Measurements from ENCODE around the gene RIIAD1. TPM values are rescaled to one million over a fixed set of nuclear protein-coding genes. Genes with fewer than 3 reads are reported as not detected.

Gene RIIAD1
- total RNA-seq, 1 experiment from 2014 or later, result not detected

DNA sequence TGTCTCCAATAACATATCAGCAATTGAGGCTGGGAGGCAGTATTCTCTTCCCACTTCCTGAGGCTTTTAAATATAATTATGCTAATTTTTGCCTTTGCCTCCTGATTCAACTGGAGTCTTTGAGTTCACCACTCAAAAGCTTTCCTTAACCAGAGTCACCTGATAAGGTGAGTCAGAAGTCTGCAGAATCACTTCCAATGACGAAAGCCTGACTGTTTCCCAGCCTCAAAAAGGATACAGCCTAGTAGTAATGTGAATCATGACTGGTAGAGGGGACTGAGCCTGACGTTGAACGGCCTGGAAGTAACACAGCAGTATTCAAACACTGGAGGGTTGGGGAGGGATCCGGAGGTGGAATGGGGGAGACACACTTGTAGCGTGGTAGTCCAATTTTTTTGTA lies 52.4 kb downstream of the RIIAD1 start:
- TF ChIP-seq EZH2phosphoT487 (IDR thresholded peaks at IDR 0.05; ENCODE audit: borderline replicate concordance, low read length) (no peak), EZH2 (IDR thresholded peaks at IDR 0.05; ENCODE audit: low read length, unreplicated experiment) (no peak), CTCF (conservative IDR thresholded peaks at IDR 0.05; ENCODE audit: low read depth, low read length) (no peak)
- Histone ChIP-seq H3K9me3 (ENCODE audit: low read length) (no peaks in the 10 kb centered on the region), H3K27me3 (ENCODE audit: low read length) (no peaks in the 10 kb centered on the region), H3K36me3 (ENCODE audit: low read depth, low read length) (peaks cover 21% of the 10 kb centered on the region), H3K9ac (ENCODE audit: low read length) (peak overlapping the region; percentile 22; the same call in 1 of the 2 replicates), H3K9me2 (replicated peaks; ENCODE audit: low read length) (no peaks in the 10 kb centered on the region), H3F3A (ENCODE audit: low read length, unreplicated experiment) (no peaks in the 10 kb centered on the region), H3K4me3 (ENCODE audit: low read length) (no peak overlapping the region), H2AFZ (ENCODE audit: low read length) (no peak overlapping the region), H3K79me2 (ENCODE audit: low read length) (no peaks in the 10 kb centered on the region), H3K4me1 (ENCODE audit: insufficient read depth, low read length) (peaks cover 14% of the 10 kb centered on the region), H3K4me2 (ENCODE audit: low read length) (peak overlapping the region; percentile 19; the same call in 1 of the 2 replicates), H4K20me1 (ENCODE audit: low read length) (no peaks in the 10 kb centered on the region), H3K27ac (ENCODE audit: low read length) (peak overlapping the region; percentile 50)
- BruUV-seq (replicated peaks), result no TSS peak
- POLR2A ChIA-PET (ENCODE audit: unreplicated experiment), result interaction anchor here (0.5 kb wide), 1 partner anchor 263 kb away, joined by 5 read pairs; the partner anchor contains the start of gene S100A11
- DNase-seq (peak; percentile 93), ATAC-seq (peak; percentile 98)
- CTCF ChIA-PET, result no interaction called here
- intact Hi-C loops (cut with micrococcal nuclease), result no loop called here

DNA sequence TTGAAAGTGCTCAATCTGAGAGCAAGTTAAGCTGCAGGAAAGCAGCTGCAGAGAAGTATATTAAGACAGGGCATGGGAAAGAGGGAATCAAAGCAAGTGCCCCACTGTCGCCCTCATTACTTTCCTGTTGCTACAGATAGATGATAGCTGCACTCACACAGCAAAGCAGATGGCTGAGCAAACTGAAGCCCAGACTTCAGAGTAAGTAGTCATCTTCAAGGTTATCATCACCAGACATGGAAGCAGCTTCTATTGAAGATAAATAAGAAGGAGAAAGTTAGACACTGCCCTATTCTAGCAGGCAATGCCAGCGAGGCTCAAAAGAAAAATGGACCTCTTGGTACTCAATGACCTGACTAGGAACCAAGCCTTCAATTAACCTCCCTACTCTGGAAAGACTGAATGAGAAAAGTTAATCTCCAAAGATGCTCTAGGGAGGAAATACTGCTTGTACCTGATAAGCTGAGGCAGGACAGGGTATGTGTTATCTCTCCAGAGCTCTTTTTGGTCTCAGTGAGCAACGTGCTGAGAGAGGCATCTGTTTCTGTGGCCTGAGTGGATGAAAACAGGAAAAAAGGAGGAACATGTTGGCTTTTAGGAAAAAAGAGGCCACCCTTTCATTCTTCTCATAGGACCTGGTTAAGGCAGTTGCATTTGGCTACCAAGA lies 53.1 kb downstream of the RIIAD1 start:
- no TSS peak for BruUV-seq (replicated peaks)
- CTCF ChIA-PET, result no interaction called here
- no peaks in the 10 kb centered on the region for H3K27me3 ChIP-seq (ENCODE audit: low read length)
- DNase-seq (no peak), ATAC-seq (no peak)
- POLR2A ChIA-PET (ENCODE audit: unreplicated experiment), result no interaction called here
- H3K9me3 ChIP-seq (ENCODE audit: low read length), result no peaks in the 10 kb centered on the region
- no peaks in the 10 kb centered on the region for H3F3A ChIP-seq (ENCODE audit: low read length, unreplicated experiment)
- H3K9ac ChIP-seq (ENCODE audit: low read length), result peak overlapping the region; percentile 2; the same call in 1 of the 2 replicates
- H4K20me1 ChIP-seq (ENCODE audit: low read length), result no peaks in the 10 kb centered on the region
- H2AFZ ChIP-seq (ENCODE audit: low read length), result no peak overlapping the region
- H3K36me3 ChIP-seq (ENCODE audit: low read depth, low read length), result peaks cover 21% of the 10 kb centered on the region
- H3K27ac ChIP-seq (ENCODE audit: low read length), result peak overlapping the region; percentile 50
- no peaks in the 10 kb centered on the region for H3K9me2 ChIP-seq (replicated peaks; ENCODE audit: low read length)
- intact Hi-C loops (cut with micrococcal nuclease), result no loop called here
- H3K4me3 ChIP-seq (ENCODE audit: low read length), result no peak overlapping the region
- H3K4me2 ChIP-seq (ENCODE audit: low read length), result 0 out of 2 replicates have a peak overlapping the region, but pooled peaks have one; percentile 4
- no peak for TF ChIP-seq CTCF (conservative IDR thresholded peaks at IDR 0.05; ENCODE audit: low read depth, low read length)
- TF ChIP-seq EZH2 (IDR thresholded peaks at IDR 0.05; ENCODE audit: low read length, unreplicated experiment), result no peak
- no peak for TF ChIP-seq EZH2phosphoT487 (IDR thresholded peaks at IDR 0.05; ENCODE audit: borderline replicate concordance, low read length)
- peaks cover 14% of the 10 kb centered on the region for H3K4me1 ChIP-seq (ENCODE audit: insufficient read depth, low read length)
- no peaks in the 10 kb centered on the region for H3K79me2 ChIP-seq (ENCODE audit: low read length)

Measured in PC-3 (cell line).